K562 (cell line): ENCODE data around the gene ALG9. TPM values are rescaled to one million over a fixed set of nuclear protein-coding genes. Genes with fewer than 3 reads are reported as not detected.
A peak's percentile ranks its signal among the peaks of the same experiment; 100 is the strongest.

Experiments used
- ATAC-seq: fragments of 200-7000 bp; cut with Tn5 transposase; 3 replicates; pipeline ENCODE4 v1.9.1; 2020; ENCODE audit warnings: moderate library complexity
- BruUV-seq: library from RNA; stranded (reverse); fragments of 400-500 nt; replicated peaks from 2 replicates; lab custom pipeline; 2021; lab: Mats Ljungman, UMichigan
- CTCF ChIA-PET: fragments of 300-600 bp; formaldehyde crosslinking; extraction: SDS; loops from one replicate; lab custom pipeline; 2021; ENCODE audit warnings: low intra/inter-chr PET ratio; lab: Yijun Ruan, JAX
- POLR2A ChIA-PET: fragments of 300-600, 350-650 bp; sonication (Branson Sonifier 250); formaldehyde crosslinking; extraction: SDS; loops from one replicate; lab custom pipeline; 2021; ENCODE audit warnings: antibody characterized with exemption, inconsistent platforms; lab: Yijun Ruan, JAX
- DNase-seq, 4 experiments: peaks; one replicate each; pipeline versions ENCODE4 v3.0.0 to v3.0.0-alpha.2; 2011 to 2018; ENCODE audit warnings: low spot score in 3 of 4, mixed read lengths in 3 of 4; ENCODE audit errors: extremely low read depth in 1 of 4
- FAIRE-seq: peaks from 2 replicates; lab custom pipeline; 2011; peaks lifted over from hg19 to GRCh38; lab: Jason Lieb, UNC
- H2AFZ ChIP-seq: 2 replicates; pipeline ENCODE4 v1.6.0; 2011; ENCODE audit warnings: low read depth, low read length, control low read depth, inconsistent platforms
- H3K27ac ChIP-seq: fragments of 200-600 bp; 3 replicates; pipeline ENCODE4 v1.8.0; 2011; ENCODE audit warnings: low read depth, mild to moderate bottlenecking, control low read depth, inconsistent platforms, low read length, moderate library complexity, mixed read lengths; ENCODE audit errors: extremely low read depth
- H3K27me3 ChIP-seq, 2 experiments: fragments of 300-600 bp in 1 of 2; 2 replicates in 1 of 2; 3 replicates in 1 of 2; pipeline versions ENCODE4 v1.6.0 to v1.8.0; 2011; ENCODE audit warnings: inconsistent platforms in 2 of 2, low read length in 2 of 2, mild to moderate bottlenecking in 1 of 2, mixed read lengths in 1 of 2, moderate library complexity in 1 of 2; ENCODE audit not compliant: control insufficient read depth in 2 of 2, insufficient read depth in 2 of 2
- H3K36me3 ChIP-seq: fragments of 300-600 bp; 3 replicates; pipeline ENCODE4 v1.8.0; 2011; ENCODE audit warnings: mild to moderate bottlenecking, low read length, inconsistent platforms; ENCODE audit not compliant: control insufficient read depth, insufficient read depth
- H3K4me1 ChIP-seq, 2 experiments: fragments of 200-600 bp in 1 of 2; replicated peaks in 1 of 2; 2 replicates in 1 of 2; 3 replicates in 1 of 2; pipeline versions ENCODE4 v1.5.1 to v1.8.0; 2011; ENCODE audit warnings: inconsistent platforms in 2 of 2, low read length in 2 of 2, mild to moderate bottlenecking in 1 of 2, mixed read lengths in 1 of 2, moderate library complexity in 1 of 2; ENCODE audit not compliant: control insufficient read depth in 2 of 2, insufficient read depth in 2 of 2
- H3K4me2 ChIP-seq: 2 replicates; pipeline ENCODE4 v1.6.1; 2011; ENCODE audit warnings: low read length, control low read depth, inconsistent platforms, mixed read lengths; ENCODE audit not compliant: insufficient read depth
- H3K4me3 ChIP-seq: fragments of 200-600 bp; sonication (generic), shearing (Covaris generic); 2 replicates; pipeline ENCODE4 v1.5.1; 2016; ENCODE audit warnings: control low read depth, inconsistent platforms
- H3K79me2 ChIP-seq: fragments of 200-600 bp; 3 replicates; pipeline ENCODE4 v1.8.0; 2011; ENCODE audit warnings: low read length, inconsistent platforms; ENCODE audit not compliant: control insufficient read depth, insufficient read depth
- H3K9ac ChIP-seq, 2 experiments: 2 replicates each; pipeline versions ENCODE4 v1.6.0 to v1.6.1; 2011; ENCODE audit warnings: low read depth in 2 of 2, low read length in 2 of 2, control low read depth in 1 of 2, inconsistent platforms in 1 of 2, mild to moderate bottlenecking in 1 of 2, mixed read lengths in 1 of 2; ENCODE audit not compliant: insufficient read depth in 1 of 2
- H3K9me1 ChIP-seq: one replicate; pipeline ENCODE4 v1.6.0; 2011; ENCODE audit warnings: inconsistent platforms, mild to moderate bottlenecking, low read length, moderate library complexity; ENCODE audit not compliant: control insufficient read depth, insufficient read depth
- H3K9me3 ChIP-seq: replicated peaks from 2 replicates; pipeline ENCODE4 v1.5.1; 2011; ENCODE audit warnings: low read depth, low read length, inconsistent platforms; ENCODE audit not compliant: control insufficient read depth, insufficient read depth
- H4K20me1 ChIP-seq: replicated peaks from 2 replicates; pipeline ENCODE4 v1.6.1; 2011; ENCODE audit warnings: low read length, inconsistent platforms, mixed read lengths; ENCODE audit not compliant: control insufficient read depth, insufficient read depth
- C11orf30 ChIP-seq: fragments of 450-650 bp; IDR thresholded peaks from 2 replicates; pipeline ENCODE4 v1.6.1; 2016; ENCODE audit warnings: low read depth, mild to moderate bottlenecking
- MAFF ChIP-seq: IDR thresholded peaks from 2 replicates; pipeline ENCODE4 v1.6.1; 2012; ENCODE audit warnings: low read length, improper control_type of control experiment
- MAFG ChIP-seq: fragments of 450-650 bp; conservative IDR thresholded peaks from 2 replicates; pipeline ENCODE4 v1.6.1; 2016; ENCODE audit warnings: missing genetic modification characterization, missing compliant biosample characterization
- MAFK ChIP-seq: IDR thresholded peaks from 2 replicates; pipeline ENCODE4 v1.6.1; 2011; ENCODE audit warnings: low read length, improper control_type of control experiment
- ZNF316 ChIP-seq: fragments of 450-650 bp; IDR thresholded peaks from 2 replicates; pipeline ENCODE4 v1.6.1; 2016
- WGBS: fragments of 100-300 bp; shearing (Covaris generic); methylation state at CpG from one replicate; pipeline ENCODE4 v1.1.6; 2016; ENCODE audit warnings: low coverage, mixed read lengths; ENCODE audit not compliant: insufficient coverage; ENCODE audit errors: missing lambda C conversion rate; 5-methylcytosine and 5-hydroxymethylcytosine counted together
- in situ Hi-C: fragments of 300-500 bp; cut with MboI; formaldehyde crosslinking; loops from 4 replicates; pipeline ENCODE4 v1.15.0; 2018; ENCODE audit warnings: inconsistent platforms, mixed read lengths
- intact Hi-C: fragments of 100-400 bp; cut with micrococcal nuclease; formaldehyde crosslinking; loops from 2 replicates; pipeline ENCODE4 v1.14.2; 2022
- polyA plus RNA-seq, 8 experiments: library from polyadenylated mRNA; depleted of rRNA in 4 of 8; stranded (reverse) in 5 of 8; unstranded in 3 of 8; fragments of >200 nt; fragmentation: Nextera tagmentation in 2 of 8; fragmentation: Illumina TruSeq in 1 of 8; extraction: Ambion mirVana in 2 of 8; extraction: Trizol in 1 of 8; gene quantifications; 2 replicates each; pipeline versions ENCODE4 v1.2.1 to v1.2.3, GENCODE V29; 2011 to 2014; ENCODE audit warnings: inconsistent platforms in 1 of 8, missing spikeins in 1 of 8
- total RNA-seq, 7 experiments: library from RNA; depleted of rRNA in 6 of 7; stranded (reverse); fragments of >200 nt in 6 of 7; fragmentation: Illumina TruSeq in 2 of 7; extraction: Trizol in 2 of 7; gene quantifications; 2 replicates each; pipeline versions ENCODE4 v1.2.1 to v1.2.3, GENCODE V29; 2011 to 2021; ENCODE audit warnings: low replicate concordance in 1 of 7
- TF ChIP-seq, protein P1 (sequence below): fragments of 250-450 bp; sonication (Bioruptor Pico); IDR thresholded peaks from 2 replicates; pipeline ENCODE4 v1.5.0; 2021; ENCODE audit warnings: mild to moderate bottlenecking, moderate library complexity

The ALG9 gene
- total and polyA plus RNA-seq, 9 of the 15 experiments (the other 6 are each of a cell fraction or from before 2014, with no cell fraction given), result 11.5 to 40.5 (median 24.9) TPM

DNA sequence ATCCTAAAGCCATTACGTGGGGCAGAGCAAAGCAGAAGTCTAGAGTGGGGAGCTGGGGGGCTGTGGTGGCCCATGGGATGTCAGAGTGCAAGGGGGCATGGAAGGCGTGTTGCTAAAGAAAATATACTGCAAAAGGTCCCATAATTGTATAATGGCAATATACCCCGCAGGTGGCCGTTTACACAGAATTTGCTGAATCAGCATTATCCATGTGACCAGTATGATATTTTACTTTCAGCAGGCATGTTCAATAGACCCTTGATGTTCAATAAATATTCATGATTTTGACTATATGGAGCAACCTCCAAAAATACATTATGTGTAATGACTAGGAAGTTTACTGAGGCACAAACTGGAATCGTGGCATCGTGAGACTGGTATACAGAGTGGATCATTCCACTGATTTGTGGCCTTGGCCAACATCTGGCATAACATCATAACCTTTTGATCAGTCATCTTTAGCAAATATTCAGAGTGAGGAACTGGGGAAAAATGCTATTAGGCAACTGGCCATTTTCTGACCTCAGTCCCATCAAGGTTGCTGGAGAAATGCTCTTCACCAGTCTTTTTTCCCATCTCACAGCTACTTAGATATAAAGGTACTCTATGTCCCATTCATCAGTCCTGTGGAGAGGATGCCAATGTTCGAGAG lies 75.9 kb downstream of the ALG9 start:
- no peaks in the 10 kb centered on the region for H3K9me1 ChIP-seq
- H3K27me3 ChIP-seq, result no peaks in the 10 kb centered on the region
- no peaks in the 10 kb centered on the region for H3K79me2 ChIP-seq
- H3K9me3 ChIP-seq, result no peaks in the 10 kb centered on the region
- peaks cover 4% of the 10 kb centered on the region; the same call in 1 of the 3 replicates for H3K36me3 ChIP-seq
- in situ Hi-C loops (loop anchor here (10.0 kb wide), 1 partner anchor 341 kb away; no protein-coding TSS in a partner anchor), intact Hi-C loops (no loop called here)
- H2AFZ ChIP-seq, result no peak overlapping the region
- WGBS, result 79% methylated on average over 7 of the region's 7 CpGs
- DNase-seq (no peak), FAIRE-seq (no peak)
- POLR2A ChIA-PET, result no interaction called here
- H3K4me2 ChIP-seq, result no peak overlapping the region
- CTCF ChIA-PET, result no interaction called here
- no peak overlapping the region for H3K27ac ChIP-seq
- no peak overlapping the region for H3K4me3 ChIP-seq
- H3K4me1 ChIP-seq, result peaks cover 0 to 7% of the 10 kb centered on the region in 2 experiments; a peak in 2 of 5 replicates
- no peak overlapping the region for H3K9ac ChIP-seq
- TF ChIP-seq C11orf30 (peak; percentile 97), MAFG (peak; percentile 97), ZNF316 (peak; percentile 98), MAFF (peak; percentile 100), MAFK (peak; percentile 100)
- TF ChIP-seq, protein P1, sequence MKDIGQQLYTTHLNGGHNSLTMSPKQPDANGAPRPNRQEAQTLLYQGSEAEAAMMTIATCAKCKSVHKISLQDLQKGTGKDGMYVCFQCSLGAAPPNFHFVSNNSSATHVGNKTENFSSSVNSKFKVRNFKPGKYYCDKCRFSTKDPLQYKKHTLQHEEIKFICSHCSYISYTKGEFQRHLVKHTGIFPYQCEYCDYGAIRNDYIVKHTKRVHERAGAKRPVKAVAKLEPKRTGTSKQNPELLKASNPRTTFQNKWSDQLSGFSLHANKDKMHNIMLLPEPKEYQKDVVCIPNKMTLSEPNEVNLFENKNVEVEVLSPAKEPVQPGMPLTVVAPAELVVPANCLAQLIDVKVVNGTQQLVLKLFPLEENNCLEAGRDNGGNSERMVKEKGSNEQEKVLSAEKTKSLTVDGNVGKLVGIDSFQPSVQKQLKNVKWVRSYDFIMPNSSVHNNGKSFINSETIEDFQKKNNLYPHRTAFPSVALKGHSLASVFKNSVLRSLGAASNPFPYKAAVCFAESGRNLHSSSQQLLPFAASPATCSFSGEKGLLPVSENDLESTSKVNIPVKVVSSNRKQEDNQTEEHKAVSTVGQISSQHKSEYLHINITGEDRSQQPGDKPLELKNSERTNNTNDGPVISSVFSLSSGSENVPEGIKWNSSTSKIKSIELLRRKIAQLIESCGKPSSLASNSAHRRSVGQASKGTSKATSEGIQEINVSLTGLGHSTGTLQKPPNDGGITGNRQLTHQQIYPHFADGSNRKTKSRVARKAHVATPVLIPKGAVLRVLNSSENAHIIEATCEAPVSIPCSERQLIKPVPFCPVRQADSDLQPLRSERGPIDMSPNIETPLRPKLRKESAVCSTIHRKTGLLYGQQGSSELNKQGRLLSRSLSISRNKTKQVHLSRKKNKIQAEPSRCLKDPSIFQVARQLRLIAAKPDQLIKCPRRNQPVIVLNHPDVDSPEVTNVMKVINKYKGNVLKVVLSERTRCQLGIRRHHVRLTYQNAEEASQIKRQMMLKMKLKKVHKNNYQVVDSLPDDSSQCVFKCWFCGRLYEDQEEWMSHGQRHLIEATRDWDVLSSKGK (CRISPR knock-in tag), result no peak
- TF ChIP-seq, all 486 proteins: peak for 5
- no peaks in the 10 kb centered on the region for H4K20me1 ChIP-seq
- no peak for ATAC-seq
- BruUV-seq, result no TSS peak
